ENCODE measurements around the gene ZNF385A.

The ZNF385A gene, protein sequence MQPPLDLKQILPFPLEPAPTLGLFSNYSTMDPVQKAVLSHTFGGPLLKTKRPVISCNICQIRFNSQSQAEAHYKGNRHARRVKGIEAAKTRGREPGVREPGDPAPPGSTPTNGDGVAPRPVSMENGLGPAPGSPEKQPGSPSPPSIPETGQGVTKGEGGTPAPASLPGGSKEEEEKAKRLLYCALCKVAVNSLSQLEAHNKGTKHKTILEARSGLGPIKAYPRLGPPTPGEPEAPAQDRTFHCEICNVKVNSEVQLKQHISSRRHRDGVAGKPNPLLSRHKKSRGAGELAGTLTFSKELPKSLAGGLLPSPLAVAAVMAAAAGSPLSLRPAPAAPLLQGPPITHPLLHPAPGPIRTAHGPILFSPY

DNA sequence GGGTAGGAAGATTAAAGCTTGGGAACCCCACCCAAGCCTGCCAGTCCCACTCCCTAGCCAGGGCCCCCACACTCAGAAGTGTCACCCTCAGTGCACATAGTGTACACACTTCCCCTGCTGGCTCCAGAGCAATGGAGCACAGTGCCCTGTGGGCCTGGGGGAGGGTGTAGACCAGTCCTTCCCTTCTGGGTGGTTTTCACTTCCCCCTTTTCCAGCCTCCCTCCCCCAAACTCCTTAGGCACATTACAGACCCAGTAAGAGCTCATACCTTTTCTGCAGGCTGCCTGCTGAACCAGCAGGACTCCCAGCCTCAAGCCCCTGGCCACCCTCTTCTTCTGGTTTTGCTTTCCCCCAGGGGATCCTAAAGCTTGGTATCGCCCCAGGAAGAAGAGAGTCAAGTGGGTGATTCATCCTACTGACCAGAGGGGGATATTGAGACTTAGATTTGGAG, at the start of gene ZNF385A:
Gene ZNF385A, minus strand, starts transcription at position 143 of the 451 bp plus-strand sequence. CDS start 219 bp downstream, outside the sequence.
- DNase-seq (ENCODE audit: low spot score), result no peak

- DNase-seq (ENCODE audit: low spot score), result no peak
Measured at GRCh38 chr12:54432815-54433164, 48.3 kb upstream of the ZNF385A start.

DNA sequence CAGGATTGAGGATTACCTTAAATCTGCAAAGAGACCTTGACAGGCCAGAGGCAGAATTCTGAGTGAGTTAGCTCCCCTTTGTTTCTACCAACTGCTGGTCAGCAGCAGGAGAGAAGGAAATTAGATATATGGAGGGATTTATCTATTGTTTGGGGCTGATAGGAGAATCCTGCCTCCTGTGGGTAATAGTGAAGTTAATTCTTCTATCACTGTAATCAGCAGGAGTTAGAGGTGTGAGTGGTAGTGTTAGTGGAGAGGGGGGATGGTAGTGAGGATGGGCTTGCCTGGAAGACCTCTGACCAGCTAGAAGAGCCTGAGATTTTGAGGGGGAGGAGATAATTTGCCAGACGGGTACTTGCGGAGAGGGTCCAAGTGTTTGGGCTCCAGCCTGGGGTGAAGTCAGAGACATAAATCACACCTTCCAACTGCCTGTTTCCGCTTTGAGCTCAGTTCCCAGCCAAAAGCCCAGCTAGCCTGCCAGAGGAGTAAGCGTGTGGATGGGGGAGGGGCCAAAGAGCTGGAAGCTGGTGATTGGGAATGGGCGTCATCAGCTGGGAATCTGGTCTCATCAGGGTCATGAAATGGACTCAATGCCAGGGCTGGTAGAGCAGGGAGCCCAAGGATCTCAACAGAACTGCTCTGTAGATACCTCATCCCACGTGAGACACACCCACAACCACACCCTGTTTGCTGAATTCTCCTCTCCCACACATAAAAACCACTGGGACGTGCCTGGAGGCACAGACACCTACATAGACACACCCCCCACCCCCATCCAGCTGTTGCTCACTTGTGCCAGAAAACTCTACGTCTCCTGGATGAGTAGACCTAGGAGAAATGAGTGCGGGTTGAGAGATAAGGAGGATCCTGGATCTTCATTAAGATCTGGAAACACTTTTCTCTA, 47.6 kb upstream of the ZNF385A start:
- DNase-seq (ENCODE audit: low spot score), result no peak

- no peak for DNase-seq (ENCODE audit: low spot score)
Measured at GRCh38 chr12:54430471-54431069, 46.0 kb upstream of the ZNF385A start.

- DNase-seq (ENCODE audit: low spot score), result no peak
Measured at GRCh38 chr12:54429014-54429471, 44.5 kb upstream of the ZNF385A start.

- DNase-seq (ENCODE audit: low spot score), result no peak
Measured at GRCh38 chr12:54428050-54429013, 43.8 kb upstream of the ZNF385A start.

- DNase-seq (ENCODE audit: low spot score), result no peak
Measured at GRCh38 chr12:54427106-54427505, 42.6 kb upstream of the ZNF385A start.

- no peak for DNase-seq (ENCODE audit: low spot score)
Measured at GRCh38 chr12:54426690-54427089, 42.2 kb upstream of the ZNF385A start.

DNA sequence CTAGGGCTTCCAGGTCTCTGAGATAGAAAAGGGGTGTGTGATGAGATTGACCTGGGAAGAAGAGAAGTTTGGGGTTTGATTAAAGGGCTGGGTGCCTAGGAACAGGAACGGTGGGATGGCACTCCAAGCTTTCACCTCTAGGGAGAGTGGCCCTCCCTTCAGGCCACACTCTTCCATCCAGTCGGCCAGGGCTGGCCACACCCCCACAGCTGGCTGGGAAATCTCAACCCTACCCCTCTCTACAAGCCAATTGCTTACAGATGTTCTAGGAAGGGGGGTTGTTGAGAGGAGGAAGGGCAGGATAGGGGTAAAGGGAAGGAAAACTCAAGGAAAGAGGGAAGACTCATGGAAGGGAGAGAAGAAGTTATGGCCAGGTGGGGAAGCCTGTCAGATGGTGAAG, 41.2 kb upstream of the ZNF385A start:
- no peak for DNase-seq (ENCODE audit: low spot score)

DNA sequence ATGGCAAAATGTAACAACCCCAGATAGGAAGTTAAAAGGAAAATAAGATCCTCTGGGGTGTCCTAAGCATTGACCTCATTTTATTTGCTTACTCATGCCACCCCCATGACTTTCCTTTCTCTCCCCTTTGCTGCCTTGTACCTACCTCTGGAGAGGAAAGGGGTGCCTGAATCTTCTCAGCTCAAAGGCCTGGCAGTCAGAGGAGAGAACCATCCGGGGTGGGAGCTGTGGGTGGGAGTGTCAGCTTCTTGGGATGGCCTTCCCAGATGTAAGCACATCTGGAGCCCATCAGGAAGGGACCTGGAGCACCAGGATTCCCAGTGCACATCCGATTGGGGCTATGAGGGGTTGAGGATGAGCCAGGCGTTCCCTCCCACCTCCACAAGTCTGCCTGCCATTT, 39.7 kb upstream of the ZNF385A start:
- no peak for DNase-seq (ENCODE audit: low spot score)

DNA sequence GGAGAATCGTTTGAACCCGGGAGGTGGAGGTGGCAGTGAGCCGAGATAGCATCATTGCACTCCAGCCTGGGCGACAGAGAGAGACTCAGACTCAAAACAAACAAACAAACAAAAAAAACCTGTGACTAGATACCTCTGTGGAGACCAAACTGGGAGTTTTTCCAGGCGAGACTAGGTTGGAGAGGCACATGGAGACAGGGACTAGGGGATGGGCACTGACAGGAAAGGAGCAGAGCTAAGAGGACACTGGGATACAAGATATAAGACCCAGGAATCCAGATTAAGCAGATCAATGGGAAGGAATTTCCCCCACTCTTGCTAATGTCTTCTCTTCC, 39.2 kb upstream of the ZNF385A start:
- DNase-seq (ENCODE audit: low spot score), result no peak

DNA sequence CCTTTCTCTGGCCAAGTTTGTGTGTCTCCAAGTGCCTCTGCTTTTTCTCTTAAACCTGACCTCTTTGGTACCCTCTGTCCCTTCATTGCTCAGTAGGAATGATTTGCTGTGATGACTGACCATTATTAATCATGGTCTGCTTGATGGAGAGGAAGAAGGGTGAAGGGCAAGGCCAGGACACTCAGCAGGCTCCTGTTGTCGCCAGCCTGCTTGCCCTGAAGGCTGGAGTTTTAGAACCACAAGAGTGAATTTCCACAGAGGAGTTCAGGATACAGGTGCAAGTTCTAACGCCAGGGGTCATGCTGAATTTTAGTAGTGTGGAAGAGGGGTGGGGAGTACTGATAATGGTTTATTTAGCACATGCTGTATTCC, 37.3 kb upstream of the ZNF385A start:
- no peak for DNase-seq (ENCODE audit: low spot score)

DNA sequence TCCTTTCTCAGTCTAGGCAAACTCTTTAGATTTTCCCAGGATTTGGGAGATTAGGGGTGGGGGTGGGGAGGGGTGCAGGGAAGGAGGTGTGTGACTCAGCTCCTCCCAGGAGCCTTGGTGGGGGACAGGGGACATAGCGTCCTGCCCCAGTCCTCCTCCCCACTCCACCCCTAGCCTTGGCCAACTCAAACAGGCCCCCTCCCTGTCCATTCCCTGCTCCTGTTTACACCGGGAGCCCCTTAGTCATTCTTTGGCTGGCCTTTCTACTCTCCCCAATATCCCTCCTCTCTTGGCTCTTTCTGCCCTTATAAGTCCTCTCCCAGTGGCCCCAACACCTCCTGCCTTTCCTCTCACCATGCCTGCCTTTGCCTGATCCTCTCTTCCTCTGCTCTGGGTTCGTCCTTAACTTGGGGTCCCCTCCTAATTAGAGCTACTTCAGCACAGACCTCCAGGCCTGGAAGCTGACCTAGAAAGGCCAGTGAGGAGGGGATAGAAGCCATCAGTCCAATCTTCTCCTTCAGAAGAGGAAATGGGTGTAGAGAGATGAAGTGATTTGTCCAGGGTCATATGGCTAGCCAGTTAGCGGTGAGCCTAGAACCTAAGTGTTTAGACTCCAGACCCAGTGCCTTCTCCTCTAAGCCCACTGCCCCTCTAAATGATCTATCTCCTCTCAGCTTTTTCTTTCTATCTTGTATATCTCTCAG, 36.8 kb upstream of the ZNF385A start:
- no peak for DNase-seq (ENCODE audit: low spot score)

DNA sequence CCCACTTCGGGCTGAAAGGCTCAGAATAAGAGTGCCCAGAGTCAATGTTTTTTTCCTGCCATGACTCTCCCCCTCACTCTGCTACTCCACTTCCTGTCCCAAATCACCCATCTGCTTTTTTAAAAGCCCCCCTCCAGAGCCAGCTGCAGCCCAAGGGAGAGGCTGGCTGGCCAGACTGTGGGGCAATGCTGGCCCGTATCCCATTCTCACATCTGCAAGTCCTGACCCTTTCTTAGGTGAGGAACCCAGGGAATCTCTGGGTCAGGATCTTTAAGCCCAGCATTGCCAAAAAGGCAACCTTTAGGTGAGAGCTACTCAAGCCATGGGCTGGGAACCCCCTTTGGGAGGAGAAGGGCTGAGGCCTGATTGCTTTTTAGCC, 36.2 kb upstream of the ZNF385A start:
- DNase-seq (ENCODE audit: low spot score), result no peak

- peak; percentile 63 for DNase-seq (ENCODE audit: low spot score)
Measured at GRCh38 chr12:54419088-54419887, 34.8 kb upstream of the ZNF385A start, which contains the start of gene ITGA5. Gene ITGA5, minus strand, starts transcription at chr12:54419266. Its CDS starts 68 bp downstream, at chr12:54419198.

- DNase-seq (ENCODE audit: low spot score), result no peak
Measured at GRCh38 chr12:54418441-54419087, 34.0 kb upstream of the ZNF385A start.

DNA sequence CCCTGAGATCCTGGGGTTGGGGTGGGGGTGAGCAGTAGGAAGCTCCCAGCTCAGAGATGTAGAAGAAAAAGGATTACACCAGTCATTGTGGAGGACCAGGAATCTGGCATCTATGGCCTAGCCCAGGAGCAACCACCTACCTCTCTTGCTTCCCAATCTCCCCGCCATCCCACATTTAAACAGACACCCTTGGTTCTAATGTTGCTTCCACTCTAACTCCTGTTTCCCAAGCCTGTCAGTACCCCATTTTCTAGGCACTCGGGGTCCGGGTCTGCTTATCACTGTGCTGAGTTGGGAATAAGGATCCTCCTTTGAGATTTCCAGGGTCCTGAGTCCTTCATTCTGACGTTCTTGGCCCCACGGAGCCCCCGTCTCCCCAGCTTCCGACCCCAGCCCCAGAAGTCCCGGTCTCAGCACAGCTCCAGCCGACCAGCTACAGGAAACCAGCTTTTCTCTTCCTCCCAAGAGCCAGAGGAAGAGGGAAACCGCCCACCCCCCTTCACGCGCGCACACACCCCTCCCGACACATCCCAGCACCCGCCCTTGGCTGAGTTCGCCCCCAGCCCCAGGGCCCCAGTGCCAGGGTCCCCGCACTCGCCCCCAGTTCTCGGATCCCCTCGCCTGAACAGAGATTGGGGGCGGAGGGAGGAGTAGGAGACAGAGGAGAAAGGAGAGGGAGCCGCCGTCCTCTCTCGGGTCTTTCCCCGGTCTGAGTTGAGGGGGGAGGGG, 33.3 kb upstream of the ZNF385A start:
- DNase-seq (ENCODE audit: low spot score), result no peak

- no peak for DNase-seq (ENCODE audit: low spot score)
Measured at GRCh38 chr12:54416687-54417603, 32.4 kb upstream of the ZNF385A start.
